Tibial artery (tissue), 4 donors: ENCODE data around the gene ADORA1.

ENCODE experiments used
- DNase-seq, 2 donors: peaks; one replicate each; pipeline ENCODE4 v3.0.0-alpha.2; 2019
- H3K27ac ChIP-seq, 2 donors: fragments of 200-600 bp; sonication (generic) in 1 of 2; 1 replicate in 1 of 2; 2 replicates in 1 of 2; pipeline ENCODE4 v1.5.1; 2018 to 2019; ENCODE audit warnings: mild to moderate bottlenecking in 1 of 2
- H3K27me3 ChIP-seq, 2 donors: fragments of 200-600 bp; sonication (generic) in 1 of 2; one replicate each; pipeline versions ENCODE4 v1.5.1 to v1.6.0; 2016 to 2019
- H3K36me3 ChIP-seq, 3 donors: fragments of 200-600 bp; sonication (generic) in 2 of 3; one replicate each; pipeline ENCODE4 v1.5.1; 2016 to 2019; ENCODE audit warnings: mild to moderate bottlenecking in 2 of 3
- H3K4me1 ChIP-seq, 4 donors: fragments of 200-600 bp; sonication (generic) in 2 of 4; 1 replicate in 3 of 4; 2 replicates in 1 of 4; pipeline ENCODE4 v1.5.1; 2016 to 2019
- H3K4me3 ChIP-seq, 2 donors: fragments of 200-600 bp; sonication (generic) in 1 of 2; 1 replicate in 1 of 2; 2 replicates in 1 of 2; pipeline ENCODE4 v1.5.1; 2018 to 2019; ENCODE audit warnings: mild to moderate bottlenecking in 2 of 2
- H3K9me3 ChIP-seq, 3 donors: fragments of 200-600 bp; sonication (generic) in 1 of 3; one replicate each; pipeline ENCODE4 v1.5.1; 2016 to 2019
- CTCF ChIP-seq, 2 experiments: fragments of 200-600 bp in 1 of 2; fragments of 450-650 bp in 1 of 2; IDR thresholded peaks; one replicate each; pipeline ENCODE4 v1.5.1; 2017 to 2019; ENCODE audit warnings: antibody characterized with exemption in 2 of 2, mild to moderate bottlenecking in 1 of 2, moderate library complexity in 1 of 2
- intact Hi-C: fragments of 100-400 bp; cut with DNase I; formaldehyde crosslinking; loops from one replicate; pipeline ENCODE4 v1.15.0; 2023; ENCODE audit warnings: low total_unique reads

The ADORA1 gene

GRCh38 chr1:203130358-203130985, 2.9 kb downstream of the ADORA1 start:
- H3K27me3 ChIP-seq: peaks cover 0 to 12% of the 10 kb centered on the region in 2 donors
- intact Hi-C loops: no loop called here
- H3K4me1 ChIP-seq: peaks cover 0 to 43% (median 26%) of the 10 kb centered on the region in 4 donors
- no peak for TF ChIP-seq CTCF (IDR thresholded peaks at IDR 0.05)
- DNase-seq: peak in 1 of 2 donors; percentile 37
- no peak overlapping the region for H3K27ac ChIP-seq
- no peak overlapping the region for H3K4me3 ChIP-seq
- H3K9me3 ChIP-seq: no peaks in the 10 kb centered on the region
- H3K36me3 ChIP-seq: no peaks in the 10 kb centered on the region

GRCh38 chr1:203131548-203132200, 4.1 kb downstream of the ADORA1 start:
- H3K4me1 ChIP-seq: peaks cover 0 to 39% (median 22%) of the 10 kb centered on the region in 4 donors
- peak in 1 of 2 donors; percentile 41 for DNase-seq
- intact Hi-C loops: no loop called here
- H3K9me3 ChIP-seq: no peaks in the 10 kb centered on the region
- no peak for TF ChIP-seq CTCF (IDR thresholded peaks at IDR 0.05)
- no peak overlapping the region for H3K4me3 ChIP-seq
- peaks cover 0 to 7% of the 10 kb centered on the region in 2 donors for H3K27me3 ChIP-seq
- no peaks in the 10 kb centered on the region for H3K36me3 ChIP-seq
- H3K27ac ChIP-seq: no peak overlapping the region

- Histone ChIP-seq H3K9me3 (no peaks in the 10 kb centered on the region), H3K4me1 (peaks cover 0 to 14% (median 5%) of the 10 kb centered on the region in 4 donors), H3K27me3 (peaks cover 0 to 9% of the 10 kb centered on the region in 2 donors), H3K27ac (no peak overlapping the region), H3K36me3 (no peaks in the 10 kb centered on the region), H3K4me3 (no peak overlapping the region)
- intact Hi-C loops: no loop called here
- no peak for TF ChIP-seq CTCF (IDR thresholded peaks at IDR 0.05)
- peak in 1 of 2 donors; percentile 32 for DNase-seq
Measured at GRCh38 chr1:203133970-203134725, 6.6 kb downstream of the ADORA1 start.

- intact Hi-C loops: no loop called here
- no peak for DNase-seq
- Histone ChIP-seq H3K27ac (no peak overlapping the region), H3K9me3 (no peaks in the 10 kb centered on the region), H3K4me1 (peaks cover 0 to 4% (median 0%) of the 10 kb centered on the region in 4 donors), H3K36me3 (no peaks in the 10 kb centered on the region), H3K4me3 (no peak overlapping the region), H3K27me3 (peaks cover 0 to 15% of the 10 kb centered on the region in 2 donors)
- no peak for TF ChIP-seq CTCF (IDR thresholded peaks at IDR 0.05)
Measured at GRCh38 chr1:203135636-203136305, 8.2 kb downstream of the ADORA1 start.

GRCh38 chr1:203136409-203137042, 9.0 kb downstream of the ADORA1 start:
- Histone ChIP-seq H3K4me1 (peaks cover 0 to 6% (median 0%) of the 10 kb centered on the region in 4 donors), H3K9me3 (no peaks in the 10 kb centered on the region), H3K27me3 (peaks cover 0 to 18% of the 10 kb centered on the region in 2 donors), H3K27ac (no peak overlapping the region), H3K4me3 (no peak overlapping the region), H3K36me3 (no peaks in the 10 kb centered on the region)
- no peak for DNase-seq
- intact Hi-C loops: no loop called here
- no peak for TF ChIP-seq CTCF (IDR thresholded peaks at IDR 0.05)
